Dedifferentiated amniotic fluid mesenchymal stem cell (primary cell): ENCODE results near the gene HSF4.
"Not testable (repeated sequence)": the region's sequence is repeated elsewhere in the genome, so short reads cannot be mapped to it uniquely, and the experiment has no call there.

Experiments used
- DNase-seq: peaks from one replicate; pipeline ENCODE4 v3.0.0-alpha.2; 2016; ENCODE audit errors: extremely low spot score

The HSF4 gene, protein sequence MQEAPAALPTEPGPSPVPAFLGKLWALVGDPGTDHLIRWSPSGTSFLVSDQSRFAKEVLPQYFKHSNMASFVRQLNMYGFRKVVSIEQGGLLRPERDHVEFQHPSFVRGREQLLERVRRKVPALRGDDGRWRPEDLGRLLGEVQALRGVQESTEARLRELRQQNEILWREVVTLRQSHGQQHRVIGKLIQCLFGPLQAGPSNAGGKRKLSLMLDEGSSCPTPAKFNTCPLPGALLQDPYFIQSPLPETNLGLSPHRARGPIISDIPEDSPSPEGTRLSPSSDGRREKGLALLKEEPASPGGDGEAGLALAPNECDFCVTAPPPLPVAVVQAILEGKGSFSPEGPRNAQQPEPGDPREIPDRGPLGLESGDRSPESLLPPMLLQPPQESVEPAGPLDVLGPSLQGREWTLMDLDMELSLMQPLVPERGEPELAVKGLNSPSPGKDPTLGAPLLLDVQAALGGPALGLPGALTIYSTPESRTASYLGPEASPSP

DNA sequence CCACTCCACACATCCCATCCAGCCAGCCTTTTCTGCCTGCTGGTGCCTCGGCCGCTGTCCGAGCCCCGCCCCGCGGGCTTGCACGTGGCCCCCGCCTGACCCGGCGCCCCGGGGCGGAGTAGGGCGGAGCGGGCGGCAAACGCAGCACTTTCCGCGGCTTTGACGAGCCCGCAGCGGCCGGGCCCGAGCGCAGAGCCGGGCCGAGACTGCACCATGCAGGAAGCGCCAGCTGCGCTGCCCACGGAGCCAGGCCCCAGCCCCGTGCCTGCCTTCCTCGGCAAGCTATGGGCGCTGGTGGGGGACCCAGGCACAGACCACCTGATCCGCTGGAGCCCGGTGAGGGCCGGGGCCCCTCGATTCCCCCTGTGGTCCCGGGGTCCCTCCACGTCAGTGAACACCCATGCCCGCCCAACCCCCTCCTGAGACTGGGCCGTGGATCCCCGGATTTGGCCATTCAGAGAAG, at the start of gene HSF4:
Gene HSF4 (plus strand): TSS at position 147 of the 463 bp plus-strand sequence. CDS start 67 bp downstream, at position 214.
- DNase-seq, result no peak

DNA sequence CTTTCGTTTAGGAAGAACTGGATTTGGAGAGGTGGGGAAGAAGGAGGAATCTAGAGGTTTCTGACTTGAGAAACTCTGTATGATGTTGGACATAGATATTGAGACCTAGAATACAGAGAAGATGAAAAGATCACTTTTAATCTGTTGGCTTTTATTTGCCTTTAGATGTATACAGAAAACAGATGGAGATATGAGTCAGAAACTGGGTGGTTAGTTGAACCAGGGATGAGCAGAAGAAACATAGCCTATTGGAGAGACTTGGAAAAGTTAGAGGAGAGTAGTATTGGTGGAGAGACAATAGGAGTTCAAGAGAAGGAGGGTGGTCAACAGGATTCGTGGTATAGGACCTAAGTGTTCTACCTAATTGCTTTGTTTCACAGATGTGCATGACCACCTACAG, 49.8 kb upstream of the HSF4 start:
- DNase-seq, result no peak

DNA sequence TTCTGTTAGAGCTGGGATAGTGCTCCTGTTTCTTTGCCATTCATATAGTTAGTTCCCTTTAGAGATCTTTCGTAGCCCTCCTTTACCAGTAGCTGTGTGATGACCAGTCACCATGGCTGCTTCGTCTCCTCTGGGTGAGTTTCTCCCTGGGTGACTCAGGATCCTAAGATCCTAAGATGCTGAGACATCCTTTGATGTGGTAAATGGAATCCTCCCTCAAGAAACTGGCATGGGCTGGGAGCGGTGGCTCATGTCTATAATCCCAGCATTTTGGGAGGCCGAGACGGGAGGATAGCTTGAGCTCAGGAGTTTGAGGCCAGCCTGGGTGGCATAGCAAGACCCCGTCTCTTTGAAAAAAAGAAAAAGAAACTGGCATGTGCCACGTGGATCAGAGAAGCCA, 48.9 kb upstream of the HSF4 start:
- peak; percentile 52 for DNase-seq

DNA sequence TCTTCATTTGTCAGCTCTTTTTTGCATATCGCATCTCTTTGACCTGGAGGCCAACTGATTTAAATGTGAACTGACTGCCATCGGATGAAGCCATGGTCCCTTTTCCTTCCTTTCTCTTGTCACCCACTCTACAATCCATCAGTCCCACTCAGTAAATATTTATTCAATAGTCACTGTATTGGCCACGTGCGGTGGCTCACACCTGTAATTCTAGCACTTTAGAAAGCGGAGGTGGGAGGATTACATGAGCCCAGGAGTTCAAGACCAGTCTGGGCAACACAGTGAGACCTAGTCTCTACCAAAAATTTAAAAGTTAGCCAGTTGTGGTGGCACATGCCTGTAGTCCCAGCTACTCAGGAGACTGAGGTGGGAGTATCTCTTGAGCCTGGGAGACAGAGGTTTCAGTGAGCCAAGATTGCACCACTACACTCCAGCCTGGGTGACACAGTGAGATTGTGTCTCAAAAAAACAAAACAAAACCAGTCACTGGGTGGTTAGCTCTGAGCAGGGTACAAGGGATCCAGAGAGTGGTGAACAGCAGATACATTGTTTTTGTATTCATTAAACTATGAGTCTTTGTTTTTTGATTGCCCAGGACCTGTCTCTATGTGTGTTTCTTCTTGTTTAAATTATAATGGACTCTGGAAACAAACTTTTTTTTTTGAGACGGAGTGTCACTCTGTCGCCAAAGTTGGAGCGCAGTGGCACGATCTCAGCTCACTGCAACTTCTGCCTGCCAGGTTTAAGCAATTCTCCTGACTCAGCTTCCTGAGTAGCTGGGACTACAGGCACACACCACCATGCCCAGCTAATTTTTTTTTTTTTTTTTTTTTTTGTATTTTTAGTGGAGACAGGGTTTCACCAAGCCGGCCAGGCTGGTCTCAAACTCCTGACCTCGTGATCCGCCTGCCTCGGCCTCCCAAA, 47.9 kb upstream of the HSF4 start:
- no peak for DNase-seq

DNA sequence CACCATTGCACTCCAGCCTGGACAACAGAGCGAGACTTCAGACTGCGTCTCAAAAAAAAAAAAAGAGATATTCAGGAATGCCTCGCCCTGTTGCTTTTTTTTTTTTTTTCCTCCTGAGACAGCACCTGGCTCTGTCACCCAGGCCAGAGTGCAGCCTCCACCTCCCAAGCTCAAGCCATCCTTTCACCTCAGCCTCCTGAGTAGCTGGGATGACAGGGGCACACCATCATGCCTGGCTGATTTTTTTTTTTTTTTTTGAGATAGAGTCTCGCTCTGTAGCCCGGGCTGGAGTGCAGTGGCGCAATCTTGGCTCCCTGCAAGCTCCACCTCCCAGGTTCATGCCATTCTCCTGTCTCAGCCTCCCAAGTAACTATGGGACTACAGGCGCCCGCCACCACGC, 46.8 kb upstream of the HSF4 start:
- no peak for DNase-seq

DNA sequence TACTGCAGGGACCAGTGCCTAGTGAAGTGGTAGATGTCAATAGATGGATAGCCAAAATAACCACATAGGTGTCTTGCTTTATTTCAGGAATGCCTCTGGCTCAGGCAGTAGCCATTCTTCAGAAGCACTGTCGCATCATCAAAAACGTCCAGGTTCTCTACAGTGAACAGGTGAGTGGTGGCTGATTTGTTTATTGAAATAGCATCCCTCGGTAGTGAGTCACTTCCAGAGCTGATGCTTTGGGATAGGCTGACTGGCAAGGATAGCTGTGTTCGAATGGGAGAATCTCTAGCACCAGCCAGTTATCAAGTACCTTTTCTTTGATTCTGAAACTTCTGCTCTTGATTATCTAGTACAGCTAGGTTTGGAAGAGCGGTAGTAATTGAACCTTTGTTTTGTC, 44.5 kb upstream of the HSF4 start:
- DNase-seq, result no peak

DNA sequence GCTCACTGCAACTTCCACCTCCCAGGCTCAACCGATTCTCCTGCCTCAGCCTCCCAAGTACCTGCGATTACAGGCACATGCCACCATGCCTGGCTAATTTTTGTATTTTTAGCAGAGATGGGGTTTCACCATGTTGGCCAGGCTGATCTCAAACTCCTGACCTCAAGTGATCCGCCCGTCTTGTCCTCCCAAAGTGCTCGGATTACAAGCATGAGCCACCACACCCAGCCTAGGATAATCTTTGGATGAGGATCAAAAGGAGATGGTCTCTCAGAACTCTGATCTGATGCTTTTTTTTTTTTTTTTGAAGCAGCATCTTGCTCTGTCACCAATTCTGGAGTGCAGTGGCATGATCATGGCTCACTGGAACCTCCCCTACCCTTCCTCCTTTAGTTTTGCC, 41.7 kb upstream of the HSF4 start:
- not testable (repeated sequence) for DNase-seq

DNA sequence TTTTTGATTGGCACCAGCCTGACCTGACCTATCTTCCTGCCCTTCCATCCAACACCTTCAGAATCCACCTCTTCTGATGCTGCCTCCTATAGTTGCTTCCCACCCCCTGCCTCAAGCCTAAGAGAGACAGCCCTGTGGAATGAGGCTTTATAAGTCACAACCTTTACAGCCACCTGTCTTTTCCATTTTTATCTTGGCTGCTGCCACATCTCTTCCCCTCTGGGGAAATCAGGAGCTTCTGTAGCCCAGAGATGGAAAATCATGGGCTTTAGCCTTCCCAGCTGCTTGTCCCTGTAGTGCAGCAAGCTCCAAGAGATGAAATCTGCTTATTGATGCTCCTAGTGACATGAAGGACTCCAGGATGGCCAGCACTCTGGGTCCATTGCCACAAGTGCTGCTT, 36.1 kb upstream of the HSF4 start:
- no peak for DNase-seq

DNA sequence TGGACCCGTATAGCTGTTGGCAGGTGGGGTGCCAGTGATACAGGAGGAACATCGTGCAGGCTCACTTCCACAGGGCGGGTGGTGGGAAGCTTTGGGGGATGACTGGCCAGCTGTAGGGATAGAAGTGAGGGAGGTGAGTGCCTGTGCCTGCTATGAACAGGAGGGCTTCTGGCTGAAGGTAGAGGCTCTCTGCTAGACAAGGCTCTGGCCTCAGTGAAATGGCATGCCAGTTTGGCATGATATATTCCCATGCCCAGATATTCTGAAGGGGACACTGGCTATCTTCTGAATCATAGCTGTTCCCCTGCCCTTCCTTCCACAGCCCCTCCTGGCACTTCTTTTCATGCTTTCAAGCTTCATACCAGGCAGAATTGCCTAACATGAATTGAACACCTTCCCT, 35.7 kb upstream of the HSF4 start:
- DNase-seq, result no peak

DNA sequence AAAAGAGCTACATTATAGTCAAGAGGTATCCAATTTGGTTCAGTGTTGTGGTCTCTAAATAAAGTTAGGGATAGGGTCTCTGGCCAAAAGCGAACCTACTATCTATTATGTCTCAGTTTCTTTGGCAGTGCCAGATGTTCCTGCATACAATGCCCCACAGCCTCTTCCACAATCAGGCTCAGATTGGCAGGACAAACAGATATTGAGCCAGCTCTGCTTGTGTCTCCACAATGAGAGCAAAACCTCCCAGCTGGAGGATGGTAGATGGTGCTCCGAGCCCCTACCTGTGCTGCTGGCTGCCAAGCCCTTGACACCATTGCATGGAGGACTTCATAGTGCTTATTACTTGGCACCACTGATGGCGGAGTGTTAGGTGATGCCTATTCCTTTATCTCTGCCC, 35.1 kb upstream of the HSF4 start:
- no peak for DNase-seq

DNA sequence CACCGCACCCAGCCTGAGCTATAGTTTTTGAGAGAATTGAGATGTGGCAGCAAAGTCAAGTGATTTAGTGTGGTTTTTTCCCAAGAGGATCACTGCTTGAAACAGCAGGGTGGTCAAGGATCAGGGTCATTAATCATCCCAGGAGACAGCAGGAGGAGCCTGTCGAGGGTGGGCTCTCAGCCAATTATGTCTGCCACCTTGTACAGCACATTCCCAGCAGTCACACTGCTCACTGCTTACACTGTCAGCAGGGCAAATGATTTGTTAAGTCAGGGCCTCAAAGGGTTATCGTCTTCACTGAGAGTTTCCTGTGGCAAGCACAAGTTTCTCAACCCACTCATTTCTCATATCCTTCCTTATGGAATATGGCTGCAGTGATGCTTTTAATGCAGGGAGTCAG, 26.9 kb upstream of the HSF4 start:
- no peak for DNase-seq

DNA sequence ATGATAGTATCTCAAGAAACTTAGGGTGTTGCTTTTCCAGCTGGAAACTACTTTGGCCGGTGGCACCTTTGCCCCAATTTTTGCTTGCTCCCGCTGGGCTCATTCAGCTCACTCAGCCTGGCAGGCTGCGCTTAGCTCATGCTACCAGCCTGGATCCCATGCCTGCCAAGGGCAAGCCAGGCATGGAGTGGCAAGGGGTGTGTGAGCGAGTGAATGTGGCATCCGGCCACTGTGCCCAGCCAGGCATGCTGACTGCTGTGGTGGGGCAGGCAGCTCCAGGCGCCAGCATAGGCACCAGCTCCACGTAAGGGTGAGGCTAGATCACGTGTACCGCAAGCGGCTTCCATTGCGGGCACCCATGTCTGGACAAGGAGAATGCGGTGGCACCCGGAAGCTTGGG, 23.2 kb upstream of the HSF4 start:
- DNase-seq, result no peak

DNA sequence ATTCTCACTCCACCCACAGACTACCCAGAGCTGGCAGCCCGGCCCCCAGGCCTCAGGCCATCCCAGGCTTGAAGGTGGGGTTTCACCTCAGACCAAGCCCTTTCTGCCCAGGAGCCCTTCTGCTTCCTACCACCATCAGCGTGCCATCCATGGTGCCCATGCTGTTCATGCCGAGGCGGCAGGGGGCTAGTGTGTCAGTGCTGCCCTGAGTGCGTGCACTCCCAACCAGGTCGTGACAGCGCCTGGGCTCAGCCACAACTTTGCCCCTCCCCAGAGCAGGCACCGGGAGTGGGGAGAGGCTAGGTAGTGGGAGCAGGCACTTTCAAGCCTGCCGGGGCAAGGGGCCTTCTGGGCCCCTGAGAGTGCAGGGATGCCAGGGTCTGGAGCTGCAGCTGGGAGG, 22.2 kb upstream of the HSF4 start:
- DNase-seq, result no peak

DNA sequence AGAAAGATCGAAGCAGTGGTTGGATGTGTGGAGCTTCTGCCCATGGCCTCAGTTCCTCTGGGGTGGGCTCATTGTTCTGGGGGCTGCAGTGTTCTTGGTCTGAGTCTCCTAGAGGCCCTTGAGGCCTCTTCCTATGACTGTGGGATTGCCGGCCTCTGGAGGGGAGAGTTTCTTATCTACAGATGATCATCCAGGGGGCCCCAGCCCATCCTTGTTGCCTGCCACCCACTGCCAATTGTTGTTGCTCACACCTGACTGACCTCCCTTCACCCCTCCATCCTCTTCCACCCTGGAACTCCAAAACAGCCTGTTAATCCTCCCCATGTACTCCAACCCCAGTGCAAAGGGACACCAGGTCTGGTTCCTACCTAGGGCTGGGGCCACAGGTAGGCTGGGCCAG, 19.6 kb upstream of the HSF4 start:
- no peak for DNase-seq

DNA sequence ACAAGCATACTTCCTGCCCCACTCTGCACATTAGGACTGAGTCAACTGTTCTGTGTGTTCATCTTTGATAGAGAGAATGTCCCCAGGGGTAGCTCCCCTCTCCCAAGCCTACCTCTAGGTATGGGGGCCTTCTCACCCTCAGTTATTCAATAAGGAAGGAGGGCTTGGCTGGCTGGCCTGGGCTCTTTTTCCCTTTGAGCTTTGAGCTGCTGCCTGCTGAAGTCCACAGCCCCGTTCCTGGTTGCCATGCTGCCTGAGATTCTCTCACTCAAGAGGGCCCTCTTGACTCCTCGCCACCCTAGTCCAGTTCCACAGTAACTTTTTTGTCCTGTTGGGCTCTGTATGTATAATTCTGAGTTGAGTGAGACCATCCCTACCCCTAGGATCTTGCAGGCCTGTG, 18.8 kb upstream of the HSF4 start:
- DNase-seq, result no peak

DNA sequence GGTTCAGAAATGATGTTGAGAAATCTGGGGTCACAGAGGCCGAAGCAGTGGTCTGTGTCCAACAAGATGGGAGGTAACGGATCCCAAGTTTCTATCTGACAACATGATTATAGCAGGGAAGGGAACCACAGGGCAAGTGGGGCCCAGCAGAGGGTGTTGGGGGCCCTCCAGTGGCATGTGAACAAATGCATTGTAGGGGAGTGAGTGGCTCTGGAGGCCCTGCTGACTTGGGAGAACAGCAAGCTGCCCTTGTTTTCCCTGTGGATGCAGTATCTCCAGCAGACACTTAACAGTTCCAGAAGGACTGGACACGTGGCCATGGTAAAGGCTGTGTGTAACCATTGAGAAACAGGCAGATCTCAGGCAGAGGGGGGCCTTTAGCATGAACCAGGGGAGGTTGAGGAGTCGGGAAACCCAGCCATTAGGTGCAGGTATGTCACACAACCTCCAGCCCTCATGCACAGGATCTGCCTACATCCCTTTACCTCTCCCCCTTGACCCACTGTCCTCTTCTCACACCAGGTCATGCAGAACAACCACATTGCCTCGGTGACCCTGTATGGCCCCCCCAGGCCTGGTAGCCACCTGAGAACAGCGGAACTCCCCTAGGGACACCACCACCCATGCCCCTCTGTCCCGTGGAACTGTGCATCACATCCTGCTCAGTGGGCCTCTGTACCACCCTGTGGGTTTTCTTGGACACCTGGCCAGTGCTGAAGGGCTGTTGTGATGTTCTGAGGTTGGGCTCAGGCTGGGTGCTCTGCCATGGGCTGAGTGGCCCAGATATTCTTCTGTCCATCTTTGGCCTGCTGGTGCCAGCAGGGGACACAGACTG, 17.8 kb upstream of the HSF4 start:
- DNase-seq, result no peak

DNA sequence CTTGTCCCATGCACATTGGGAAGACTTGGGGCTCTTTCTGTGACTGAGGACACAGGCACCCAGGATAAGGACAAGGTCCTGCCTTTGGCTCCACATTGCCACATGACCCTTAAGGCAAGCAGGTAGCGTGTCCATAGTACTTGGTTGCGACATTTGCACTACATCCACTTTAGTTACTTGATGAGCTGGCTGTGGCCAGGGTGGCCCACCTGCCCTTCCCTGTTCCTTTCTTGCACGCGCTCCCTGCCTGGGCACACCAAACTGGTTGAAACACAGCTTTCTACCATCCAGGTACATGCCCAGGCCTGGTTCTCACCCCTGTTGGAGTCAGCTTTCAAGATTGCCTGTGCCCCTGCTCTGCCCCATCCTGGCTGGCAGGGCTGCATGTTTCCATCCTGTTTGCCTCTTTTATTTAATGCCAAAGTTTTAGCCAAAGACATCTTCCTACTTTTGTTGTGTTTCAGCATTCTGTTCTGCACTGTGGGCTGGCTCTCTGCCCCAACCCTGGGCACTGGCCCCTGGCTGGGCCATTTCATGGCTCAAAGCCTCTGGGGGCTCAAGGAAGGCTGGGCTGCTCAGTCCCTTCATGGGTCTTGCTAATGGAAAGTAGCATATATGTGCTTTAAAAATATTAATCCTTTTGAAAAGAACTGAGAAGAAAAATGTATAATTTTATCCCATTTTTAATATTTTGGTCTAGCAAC, 17.0 kb upstream of the HSF4 start:
- no peak for DNase-seq

DNA sequence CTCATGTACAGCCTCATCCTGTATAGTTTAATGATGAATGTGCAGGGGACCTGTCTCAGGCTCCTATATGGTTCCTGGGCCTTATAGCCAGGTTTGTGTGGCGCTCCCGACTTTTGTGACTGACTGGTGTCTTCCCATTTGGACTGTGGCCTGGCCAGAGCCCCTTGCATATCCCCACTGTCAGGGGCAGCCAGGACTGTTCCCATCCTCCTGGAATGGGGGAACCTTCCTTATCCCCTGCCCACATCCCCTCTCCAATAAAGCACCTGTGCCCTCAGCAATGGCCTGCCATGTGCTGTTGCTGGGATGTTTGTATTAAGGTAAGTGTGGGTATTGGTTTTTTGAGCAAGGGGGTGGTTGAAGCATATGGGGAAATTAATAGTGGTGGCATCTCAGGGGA, 16.3 kb upstream of the HSF4 start:
- DNase-seq, result no peak

DNA sequence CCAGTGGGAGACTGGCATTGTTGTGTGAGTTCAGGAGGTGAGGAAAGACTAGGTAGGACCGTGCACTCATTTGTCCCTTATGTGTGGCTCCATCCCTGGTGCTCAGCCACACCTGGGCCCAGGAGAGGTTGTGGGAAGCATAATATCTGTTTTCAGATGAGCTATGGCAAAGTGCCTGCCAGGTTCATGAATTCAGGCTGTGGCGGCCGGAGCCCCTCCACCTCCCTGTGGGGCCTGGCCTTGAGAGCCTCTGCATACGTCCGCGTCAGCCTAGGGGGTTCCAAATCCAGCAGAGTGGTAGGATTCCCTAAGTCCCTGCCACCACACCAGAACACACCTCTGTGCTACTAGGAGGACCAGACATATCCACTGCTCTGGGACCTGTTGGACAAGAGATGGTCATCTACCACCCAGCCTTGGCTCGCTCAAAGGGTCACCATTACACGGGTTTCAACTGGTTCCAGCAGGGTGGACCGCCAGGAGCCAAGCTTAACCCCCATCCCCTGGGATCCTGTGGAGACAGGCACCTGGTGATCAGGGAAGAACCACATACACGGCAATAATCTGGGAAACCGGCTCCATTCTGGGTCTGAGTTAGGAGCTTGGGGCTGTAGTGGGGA, 15.8 kb upstream of the HSF4 start:
- no peak for DNase-seq

DNA sequence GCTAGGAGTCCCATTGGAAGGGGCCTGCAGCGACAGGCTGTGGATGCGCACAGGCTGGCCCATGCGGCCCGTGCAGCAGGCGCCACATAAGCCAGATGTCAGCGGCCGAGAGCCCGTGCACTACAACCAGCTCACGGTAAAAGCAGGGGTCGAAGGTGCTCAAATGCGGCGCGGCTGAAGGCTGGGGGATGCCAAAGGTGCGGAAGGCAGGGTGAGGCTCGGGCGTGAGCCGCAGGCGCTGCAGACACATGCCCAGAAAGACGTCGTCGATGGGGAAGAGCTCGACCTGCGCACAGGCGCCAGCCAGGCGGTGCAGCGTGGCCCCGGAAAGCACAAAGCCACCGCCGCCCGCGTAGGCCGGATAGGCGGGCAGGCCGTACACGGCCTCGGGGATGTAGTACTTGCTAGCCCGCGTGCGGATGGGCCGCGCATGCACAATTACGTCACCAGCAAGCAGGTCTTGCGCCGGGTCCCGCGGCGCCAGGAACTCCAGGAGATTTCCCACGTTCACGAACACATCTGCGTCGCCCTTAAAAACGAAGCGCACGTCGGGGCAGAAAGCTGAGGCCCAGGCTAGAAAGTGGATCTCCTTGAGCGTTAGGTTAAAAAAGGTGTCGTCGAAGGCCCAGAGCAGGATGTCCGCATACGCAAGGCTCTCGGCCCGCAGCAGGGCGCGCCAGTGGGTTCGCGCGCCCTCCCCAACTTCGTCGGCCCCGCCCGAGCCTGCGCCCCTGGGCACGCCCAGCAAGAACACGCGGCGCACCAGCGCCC, 15.1 kb upstream of the HSF4 start:
- no peak for DNase-seq
